Activated CD8-positive, alpha-beta memory T cell treated with anti-CD3 and anti-CD28 coated beads for 24 hours (primary cell): ENCODE measurements around the gene FGB.

Source experiments
- DNase-seq: peaks from one replicate; pipeline ENCODE4 v3.0.0-alpha.2; 2020

Gene FGB

DNA sequence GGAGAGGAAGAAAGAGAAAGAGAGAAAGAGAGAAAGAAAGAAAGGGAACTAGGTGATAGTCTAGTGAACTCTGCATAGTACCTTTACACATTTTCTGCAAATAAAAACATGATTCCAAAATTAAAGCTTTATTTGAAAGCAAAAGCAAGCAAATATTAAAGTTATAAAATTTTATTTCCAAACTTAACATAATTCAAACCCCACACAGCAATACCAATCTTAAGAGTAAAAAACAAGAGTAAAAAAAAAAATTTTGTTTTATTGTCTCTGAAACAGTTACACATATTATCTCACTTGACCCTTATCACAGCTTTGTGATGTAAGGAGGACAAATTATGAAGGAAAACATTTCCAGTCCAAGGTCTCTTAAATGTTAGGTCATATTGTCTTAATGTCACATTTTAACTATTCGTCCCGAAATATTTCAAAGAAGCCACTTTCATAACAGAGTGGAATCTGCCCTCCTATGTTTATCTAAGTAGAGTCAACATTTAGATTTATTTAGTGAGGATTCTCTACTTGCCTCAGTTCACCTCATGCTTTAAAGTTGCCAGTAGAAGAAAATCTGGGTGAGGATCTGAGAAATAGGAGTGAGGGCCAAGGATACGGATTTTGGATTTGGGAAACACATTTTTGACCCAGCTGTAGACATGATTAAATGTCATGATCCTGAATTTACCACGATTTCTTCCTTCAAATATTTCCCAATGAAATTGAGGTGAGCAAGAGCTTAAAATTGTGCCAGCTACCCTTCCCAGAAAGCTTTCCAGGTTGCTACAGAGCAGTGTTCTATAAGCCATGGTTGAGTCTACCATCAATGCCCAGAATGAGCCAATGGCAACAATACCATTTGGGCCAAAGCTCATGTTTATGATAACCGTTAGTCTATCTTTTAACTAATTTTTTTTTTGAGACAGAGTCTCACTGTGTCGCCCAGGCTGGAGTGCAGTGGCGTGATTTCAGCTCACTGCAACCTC is 35.3 kb downstream of the FGB start:
- DNase-seq: no peak

GRCh38 chr4:154602404-154603020 is 39.7 kb downstream of the FGB start:
- DNase-seq: no peak

GRCh38 chr4:154603033-154603943 is 40.5 kb downstream of the FGB start:
- no peak for DNase-seq

DNA sequence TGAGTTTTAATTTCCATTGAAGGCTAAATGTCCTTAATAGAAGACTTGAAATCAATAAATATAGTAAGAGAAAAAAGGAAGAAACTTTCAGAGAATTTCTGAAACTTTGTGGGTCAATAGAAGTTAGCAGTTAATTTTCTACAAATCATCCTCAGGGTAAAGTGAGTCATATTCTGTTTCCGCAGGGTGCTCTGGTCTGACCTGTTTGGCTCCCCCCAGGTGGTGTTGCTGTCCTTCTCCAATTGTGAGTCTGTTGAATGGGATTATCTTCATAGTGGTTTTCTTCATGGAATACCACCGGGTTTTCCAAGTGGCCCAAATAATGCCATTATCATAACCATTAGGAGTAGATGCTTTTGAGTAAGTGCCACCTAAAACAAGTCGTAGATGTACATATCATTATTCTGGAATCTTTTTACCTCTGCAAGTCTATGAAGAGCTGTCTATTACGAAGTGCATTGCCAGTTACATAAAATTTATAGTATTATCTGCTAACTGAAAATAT is 41.9 kb downstream of the FGB start:
- no peak for DNase-seq

GRCh38 chr4:154606728-154607723 is 44.2 kb downstream of the FGB start:
- DNase-seq: no peak

GRCh38 chr4:154608361-154609252 is 45.8 kb downstream of the FGB start:
- no peak for DNase-seq

GRCh38 chr4:154609532-154609931 is 46.7 kb downstream of the FGB start:
- no peak for DNase-seq

DNA sequence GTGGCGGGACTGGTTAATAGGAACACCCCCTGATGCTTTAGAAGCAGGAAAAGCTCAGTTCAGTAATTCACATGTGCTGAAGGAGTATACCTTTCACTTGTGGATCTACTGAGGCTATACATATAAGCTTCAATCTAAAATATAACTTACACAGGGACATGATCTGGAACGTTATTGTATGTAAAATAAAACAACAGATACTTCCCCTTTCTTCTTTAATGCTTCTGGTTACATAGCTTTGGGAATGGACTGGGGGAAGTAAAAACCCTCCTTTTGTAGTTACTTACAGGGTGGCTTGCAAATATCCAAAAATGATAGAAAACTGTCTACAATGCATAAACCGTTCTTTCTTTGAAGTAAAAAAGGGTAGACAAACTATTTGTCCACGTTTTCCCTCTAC is 47.8 kb downstream of the FGB start:
- no peak for DNase-seq

DNA sequence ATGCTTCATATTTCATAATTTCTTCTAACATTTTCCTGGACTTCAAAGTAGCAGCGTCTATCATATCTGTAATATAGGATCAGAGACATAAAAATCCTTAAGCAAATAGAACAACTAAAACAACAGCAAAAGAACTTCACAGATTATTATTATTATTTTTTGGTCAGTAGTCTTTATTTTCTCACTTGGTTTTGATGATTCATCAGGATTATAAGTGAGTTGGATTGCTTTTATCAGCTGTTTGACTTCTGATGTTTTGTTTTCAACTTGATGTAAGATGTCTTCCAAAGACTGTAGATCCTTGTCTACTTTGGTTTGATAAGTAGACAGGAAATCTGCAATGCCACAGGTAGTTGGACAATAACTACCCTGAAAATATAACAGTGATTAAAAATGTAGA is 49.0 kb downstream of the FGB start:
- no peak for DNase-seq

- DNase-seq: no peak
Observed at GRCh38 chr4:154612472-154613414, 49.9 kb downstream of the FGB start, which contains the start of gene FGG. TSS of gene FGG (minus strand) at chr4:154612656. CDS start at chr4:154612609, 47 bp downstream.

- DNase-seq: no peak
Observed at GRCh38 chr4:154614306-154614705, 51.5 kb downstream of the FGB start.

DNA sequence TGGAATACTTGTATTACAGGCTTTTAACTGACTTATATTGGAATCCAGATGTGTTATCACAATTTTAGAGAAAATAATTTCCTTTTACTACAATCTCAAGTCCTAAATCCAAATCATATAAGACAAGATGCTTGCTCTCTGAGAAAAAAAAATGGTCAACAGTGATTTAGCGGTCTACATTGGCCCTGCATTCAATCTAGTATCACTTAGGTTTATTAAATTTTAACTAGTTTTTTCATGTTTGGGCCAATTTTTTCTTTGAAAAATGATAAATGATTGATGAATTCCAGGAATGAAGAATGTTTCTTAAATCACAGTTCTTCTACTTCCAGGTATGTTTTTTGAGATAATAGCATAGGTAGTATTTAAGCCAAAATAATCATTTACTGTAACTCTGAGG is 52.4 kb downstream of the FGB start:
- no peak for DNase-seq

- DNase-seq: no peak
Observed at GRCh38 chr4:154616287-154616686, 53.5 kb downstream of the FGB start.

- no peak for DNase-seq
Observed at GRCh38 chr4:154616731-154617130, 53.9 kb downstream of the FGB start.

DNA sequence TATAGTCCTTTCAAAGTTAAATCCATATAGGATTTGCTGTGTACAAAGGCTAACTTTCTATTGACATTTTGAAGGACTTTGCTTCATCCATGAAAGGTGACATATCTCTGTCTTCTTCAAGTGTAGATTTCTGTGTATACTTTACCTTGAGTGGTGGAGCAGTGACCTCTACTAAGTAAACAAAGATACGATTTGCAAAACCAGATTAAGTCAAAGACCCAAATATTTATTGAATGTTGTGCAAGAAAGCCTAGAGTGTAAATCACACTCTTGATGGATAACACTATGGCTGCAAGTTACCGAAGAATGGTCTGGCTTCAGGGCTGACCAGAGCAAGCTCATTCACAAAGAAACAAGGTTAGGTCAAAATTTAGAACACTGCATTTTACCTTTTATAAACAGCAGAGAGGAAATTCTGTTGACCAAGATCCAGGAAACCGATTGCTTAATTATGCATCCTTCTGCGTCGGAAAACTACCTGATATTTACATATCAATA is 55.1 kb downstream of the FGB start:
- DNase-seq: no peak

DNA sequence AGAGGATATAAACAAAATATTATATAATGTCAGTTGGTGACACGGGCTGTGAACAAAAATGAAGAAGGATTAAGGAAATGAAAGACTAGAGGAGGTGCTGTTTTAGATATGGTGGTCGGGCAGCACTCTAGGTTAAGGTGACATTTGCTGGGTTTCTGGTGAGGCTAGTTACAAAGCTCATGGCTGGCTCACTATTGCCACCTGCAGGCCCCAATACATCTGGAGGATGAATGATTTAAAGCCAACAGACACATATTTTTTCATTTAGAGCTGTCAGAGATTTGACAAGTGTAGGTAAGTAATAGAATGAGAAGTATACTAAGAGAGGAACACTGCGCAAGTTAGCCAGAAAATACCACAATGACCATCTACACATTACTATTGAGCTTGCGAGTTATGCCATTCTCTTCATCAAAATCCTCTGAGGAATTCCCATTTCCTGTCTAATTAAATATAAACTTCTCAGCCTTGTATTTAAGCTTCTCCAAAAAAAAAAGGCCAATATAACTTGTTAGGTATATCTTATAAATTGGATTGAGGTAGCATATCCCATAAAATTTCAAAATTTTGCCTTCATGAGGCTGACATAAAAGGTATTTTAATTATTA is 56.0 kb downstream of the FGB start:
- DNase-seq: peak; percentile 63

DNA sequence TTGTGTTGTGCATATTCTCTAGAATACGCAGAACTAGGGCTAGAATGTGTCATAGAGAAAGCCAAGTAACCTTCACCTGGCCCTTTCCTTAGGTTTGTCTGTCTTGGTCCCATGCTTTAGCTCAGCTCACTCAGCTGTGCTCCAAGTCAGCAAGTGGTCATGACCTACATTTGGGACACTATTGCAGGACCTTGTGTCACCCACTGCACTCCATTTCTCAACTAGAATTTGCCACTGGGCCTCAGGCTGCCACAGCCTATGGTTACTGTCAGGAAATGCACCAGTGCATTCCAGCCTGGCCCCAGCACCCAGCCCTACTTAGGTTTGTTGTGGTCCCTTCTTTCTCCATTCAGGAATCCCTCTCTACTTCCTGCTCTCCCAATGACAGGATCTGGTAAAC is 57.3 kb downstream of the FGB start:
- DNase-seq: no peak
